GM23248 (cell line): ENCODE results near the gene BCLAF1. TPM values are rescaled to one million over a fixed set of nuclear protein-coding genes. Genes with fewer than 3 reads are reported as not detected.

Source experiments
- DNase-seq: peaks from one replicate; pipeline ENCODE4 v3.0.0-alpha.2; 2015
- H2AFZ ChIP-seq: fragments of 200-600 bp; sonication (generic); 2 replicates; pipeline ENCODE4 v1.6.1; 2016; ENCODE audit warnings: antibody characterized with exemption
- H3F3A ChIP-seq: fragments of 200-600 bp; sonication (generic); 2 replicates; pipeline ENCODE4 v1.6.1; 2016; ENCODE audit warnings: mild to moderate bottlenecking, antibody characterized with exemption, mixed run types; ENCODE audit not compliant: insufficient read depth
- H3K27ac ChIP-seq: fragments of 200-600 bp; sonication (generic); 2 replicates; pipeline ENCODE4 v1.5.1; 2016; ENCODE audit warnings: mild to moderate bottlenecking
- H3K27me3 ChIP-seq: fragments of 200-600 bp; sonication (generic); replicated peaks from 2 replicates; pipeline ENCODE4 v1.6.1; 2016; ENCODE audit warnings: mild to moderate bottlenecking; ENCODE audit not compliant: insufficient read depth
- H3K36me3 ChIP-seq: fragments of 200-600 bp; sonication (generic); 2 replicates; pipeline ENCODE4 v1.6.1; 2016; ENCODE audit warnings: low read depth, mild to moderate bottlenecking
- H3K4me1 ChIP-seq: fragments of 200-600 bp; sonication (generic); 2 replicates; pipeline ENCODE4 v1.6.1; 2016; ENCODE audit warnings: mild to moderate bottlenecking; ENCODE audit not compliant: insufficient read depth
- H3K4me2 ChIP-seq: fragments of 200-600 bp; sonication (generic); one replicate; pipeline ENCODE4 v1.6.1; 2016; ENCODE audit warnings: mild to moderate bottlenecking; ENCODE audit not compliant: unreplicated experiment
- H3K4me3 ChIP-seq: fragments of 200-600 bp; sonication (generic); 2 replicates; pipeline ENCODE4 v1.5.1; 2016; ENCODE audit warnings: mild to moderate bottlenecking
- H3K79me2 ChIP-seq: fragments of 200-600 bp; sonication (generic); 2 replicates; pipeline ENCODE4 v1.6.1; 2016; ENCODE audit warnings: mild to moderate bottlenecking; ENCODE audit not compliant: insufficient read depth
- H3K9ac ChIP-seq: fragments of 200-600 bp; sonication (generic); 2 replicates; pipeline ENCODE4 v1.6.1; 2016; ENCODE audit warnings: mild to moderate bottlenecking
- H3K9me2 ChIP-seq: fragments of 200-600 bp; sonication (generic); 2 replicates; pipeline ENCODE4 v1.6.1; 2016; ENCODE audit warnings: mixed run types, mild to moderate bottlenecking, moderate library complexity; ENCODE audit not compliant: insufficient read depth
- H3K9me3 ChIP-seq: fragments of 200-600 bp; sonication (generic); one replicate; pipeline ENCODE4 v1.6.1; 2017; ENCODE audit warnings: low read depth
- H4K20me1 ChIP-seq: fragments of 200-600 bp; sonication (generic); 2 replicates; pipeline ENCODE4 v1.6.0; 2016; ENCODE audit not compliant: insufficient read depth
- EZH2 ChIP-seq: fragments of 200-600 bp; sonication (generic); IDR thresholded peaks from 2 replicates; pipeline ENCODE4 v1.6.1; 2018; ENCODE audit warnings: antibody characterized with exemption, mild to moderate bottlenecking; ENCODE audit not compliant: insufficient read depth, poor library complexity, severe bottlenecking
- EZH2phosphoT487 ChIP-seq: fragments of 200-600 bp; sonication (generic); IDR thresholded peaks from 2 replicates; pipeline ENCODE4 v1.6.1; 2018; ENCODE audit warnings: antibody characterized with exemption, moderate library complexity, mild to moderate bottlenecking, low read depth; ENCODE audit not compliant: insufficient read depth
- WGBS, 2 experiments: methylation state at CpG; one replicate each; pipeline ENCODE4 v1.1.6; 2015 to 2017; ENCODE audit warnings: low lambda C conversion rate in 2 of 2, low coverage in 1 of 2; ENCODE audit errors: missing lambda C conversion rate in 2 of 2; 5-methylcytosine and 5-hydroxymethylcytosine counted together
- in situ Hi-C: fragments of 300-500 bp; cut with MboI; formaldehyde crosslinking; loops from 2 replicates; pipeline ENCODE4 v1.15.0; 2020
- polyA plus RNA-seq: library from polyadenylated mRNA; unstranded; fragments of >200 nt; fragmentation: Nextera tagmentation; extraction: Ambion mirVana; gene quantifications from 2 replicates; pipeline ENCODE4 v1.2.1, GENCODE V29; 2016
- total RNA-seq: library from RNA; depleted of rRNA; stranded (reverse); fragments of >200 nt; shearing (Covaris generic); gene quantifications from 2 replicates; pipeline ENCODE4 v1.2.3, GENCODE V29; 2014

BCLAF1 gene
- total and polyA plus RNA-seq, 2 experiments from 2014 or later = 78.3 to 80.3 TPM

GRCh38 chr6:136331461-136331860 lies 41.8 kb upstream of the BCLAF1 start:
- H3K4me3 ChIP-seq = no peak overlapping the region
- DNase-seq = no peak
- TF ChIP-seq EZH2phosphoT487 (no peak), EZH2 (no peak)
- no peak overlapping the region for H2AFZ ChIP-seq
- no peaks in the 10 kb centered on the region for H3K9me2 ChIP-seq
- 73 to 83% methylated on average over 1 of the region's 1 CpG for WGBS, 2 experiments
- no peaks in the 10 kb centered on the region; the same call in 1 of the 2 replicates for H3K27me3 ChIP-seq
- no peaks in the 10 kb centered on the region for H3F3A ChIP-seq
- H3K4me1 ChIP-seq = no peaks in the 10 kb centered on the region
- H3K36me3 ChIP-seq = no peaks in the 10 kb centered on the region
- no peaks in the 10 kb centered on the region for H4K20me1 ChIP-seq
- H3K27ac ChIP-seq = no peak overlapping the region
- in situ Hi-C loops = no loop called here
- no peak overlapping the region for H3K9ac ChIP-seq
- no peaks in the 10 kb centered on the region for H3K9me3 ChIP-seq
- no peaks in the 10 kb centered on the region for H3K79me2 ChIP-seq
- H3K4me2 ChIP-seq = no peak overlapping the region

GRCh38 chr6:136330634-136331033 lies 41.0 kb upstream of the BCLAF1 start:
- no peaks in the 10 kb centered on the region for H3K36me3 ChIP-seq
- no peak overlapping the region for H3K9ac ChIP-seq
- no peaks in the 10 kb centered on the region for H3K9me3 ChIP-seq
- no peaks in the 10 kb centered on the region for H3F3A ChIP-seq
- H3K4me3 ChIP-seq = no peak overlapping the region
- no peak overlapping the region for H3K4me2 ChIP-seq
- H3K27ac ChIP-seq = no peak overlapping the region
- H2AFZ ChIP-seq = no peak overlapping the region
- no peaks in the 10 kb centered on the region for H3K9me2 ChIP-seq
- no peak for DNase-seq
- H3K27me3 ChIP-seq = no peaks in the 10 kb centered on the region; the same call in 1 of the 2 replicates
- in situ Hi-C loops = no loop called here
- TF ChIP-seq EZH2 (no peak), EZH2phosphoT487 (no peak)
- WGBS, 2 experiments = 89 to 90% methylated on average over 8 of the region's 8 CpGs
- H4K20me1 ChIP-seq = no peaks in the 10 kb centered on the region
- H3K79me2 ChIP-seq = no peaks in the 10 kb centered on the region
- no peaks in the 10 kb centered on the region for H3K4me1 ChIP-seq

GRCh38 chr6:136326038-136326553 lies 36.5 kb upstream of the BCLAF1 start:
- H3K79me2 ChIP-seq = no peaks in the 10 kb centered on the region
- 0 out of 2 replicates have a peak overlapping the region, but pooled peaks have one; percentile 21 for H2AFZ ChIP-seq
- H3K4me2 ChIP-seq = no peak overlapping the region
- no peaks in the 10 kb centered on the region for H3K36me3 ChIP-seq
- H3K4me3 ChIP-seq = no peak overlapping the region
- no peaks in the 10 kb centered on the region for H3K9me2 ChIP-seq
- H3K27ac ChIP-seq = no peak overlapping the region
- H3K9me3 ChIP-seq = no peaks in the 10 kb centered on the region
- H3F3A ChIP-seq = no peaks in the 10 kb centered on the region
- H3K4me1 ChIP-seq = no peaks in the 10 kb centered on the region
- H3K27me3 ChIP-seq = no peaks in the 10 kb centered on the region
- no peak for TF ChIP-seq EZH2phosphoT487
- TF ChIP-seq EZH2 = no peak
- peak; percentile 34 for DNase-seq
- WGBS, 2 experiments = 46% methylated on average over 8 of the region's 8 CpGs
- no peak overlapping the region for H3K9ac ChIP-seq
- no peaks in the 10 kb centered on the region for H4K20me1 ChIP-seq
- in situ Hi-C loops = no loop called here

- Histone ChIP-seq H2AFZ (no peak overlapping the region), H3K4me1 (no peaks in the 10 kb centered on the region), H4K20me1 (no peaks in the 10 kb centered on the region), H3K9me3 (no peaks in the 10 kb centered on the region), H3K4me2 (no peak overlapping the region), H3K27ac (no peak overlapping the region), H3K9me2 (no peaks in the 10 kb centered on the region), H3K79me2 (no peaks in the 10 kb centered on the region), H3K4me3 (no peak overlapping the region), H3K9ac (no peak overlapping the region), H3K27me3 (no peaks in the 10 kb centered on the region), H3F3A (no peaks in the 10 kb centered on the region), H3K36me3 (no peaks in the 10 kb centered on the region)
- DNase-seq = no peak
- TF ChIP-seq EZH2 (no peak), EZH2phosphoT487 (no peak)
- 55 to 56% methylated on average over 10 of the region's 10 CpGs for WGBS, 2 experiments
- in situ Hi-C loops = no loop called here
Observed at GRCh38 chr6:136324686-136325380, 35.2 kb upstream of the BCLAF1 start.
